ENCODE measurements around the gene CEP131. TPM values are rescaled to one million over a fixed set of nuclear protein-coding genes. Genes with fewer than 3 reads are reported as not detected.

CEP131 gene
- total RNA-seq, 2 donors from 2014 or later: 23.2 to 28.0 TPM

GRCh38 chr17:81190591-81190990 lies 32.2 kb downstream of the CEP131 start:
- Mint-ChIP-seq H3K4me1 (no peaks in the 10 kb centered on the region), H3K36me3 (ENCODE audit: low read depth) (no peaks in the 10 kb centered on the region), H3K27ac (no peak overlapping the region), H3K4me3 (no peak overlapping the region), H3K27me3 (ENCODE audit: insufficient read depth) (no peaks in the 10 kb centered on the region), H3K9me3 (no peaks in the 10 kb centered on the region)
- Histone ChIP-seq H3K27me3 (ENCODE audit: control insufficient read depth, insufficient read depth, low read length, poor library complexity, severe bottlenecking) (no peaks in the 10 kb centered on the region), H3K4me3 (ENCODE audit: low read length) (no peak overlapping the region), H3K4me1 (ENCODE audit: control insufficient read depth, insufficient read depth, low read length) (no peaks in the 10 kb centered on the region), H3K9ac (ENCODE audit: extremely low read depth, low read length, poor library complexity, severe bottlenecking) (no peak overlapping the region), H3K9me3 (ENCODE audit: control insufficient read depth, low read length) (no peaks in the 10 kb centered on the region), H3K36me3 (ENCODE audit: control insufficient read depth, insufficient read depth, low read length) (no peaks in the 10 kb centered on the region), H3K27ac (ENCODE audit: low read depth, low read length) (no peak overlapping the region)
- WGBS, 2 experiments (ENCODE audit: insufficient coverage in 1 of 2, insufficient read length in 1 of 2): 93 to 100% methylated on average over 6 to 28 of the region's 28 CpGs
- TF ChIP-seq, protein P1, sequence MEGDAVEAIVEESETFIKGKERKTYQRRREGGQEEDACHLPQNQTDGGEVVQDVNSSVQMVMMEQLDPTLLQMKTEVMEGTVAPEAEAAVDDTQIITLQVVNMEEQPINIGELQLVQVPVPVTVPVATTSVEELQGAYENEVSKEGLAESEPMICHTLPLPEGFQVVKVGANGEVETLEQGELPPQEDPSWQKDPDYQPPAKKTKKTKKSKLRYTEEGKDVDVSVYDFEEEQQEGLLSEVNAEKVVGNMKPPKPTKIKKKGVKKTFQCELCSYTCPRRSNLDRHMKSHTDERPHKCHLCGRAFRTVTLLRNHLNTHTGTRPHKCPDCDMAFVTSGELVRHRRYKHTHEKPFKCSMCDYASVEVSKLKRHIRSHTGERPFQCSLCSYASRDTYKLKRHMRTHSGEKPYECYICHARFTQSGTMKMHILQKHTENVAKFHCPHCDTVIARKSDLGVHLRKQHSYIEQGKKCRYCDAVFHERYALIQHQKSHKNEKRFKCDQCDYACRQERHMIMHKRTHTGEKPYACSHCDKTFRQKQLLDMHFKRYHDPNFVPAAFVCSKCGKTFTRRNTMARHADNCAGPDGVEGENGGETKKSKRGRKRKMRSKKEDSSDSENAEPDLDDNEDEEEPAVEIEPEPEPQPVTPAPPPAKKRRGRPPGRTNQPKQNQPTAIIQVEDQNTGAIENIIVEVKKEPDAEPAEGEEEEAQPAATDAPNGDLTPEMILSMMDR (conservative IDR thresholded peaks at IDR 0.05): no peak
- DNase-seq: no peak

DNA sequence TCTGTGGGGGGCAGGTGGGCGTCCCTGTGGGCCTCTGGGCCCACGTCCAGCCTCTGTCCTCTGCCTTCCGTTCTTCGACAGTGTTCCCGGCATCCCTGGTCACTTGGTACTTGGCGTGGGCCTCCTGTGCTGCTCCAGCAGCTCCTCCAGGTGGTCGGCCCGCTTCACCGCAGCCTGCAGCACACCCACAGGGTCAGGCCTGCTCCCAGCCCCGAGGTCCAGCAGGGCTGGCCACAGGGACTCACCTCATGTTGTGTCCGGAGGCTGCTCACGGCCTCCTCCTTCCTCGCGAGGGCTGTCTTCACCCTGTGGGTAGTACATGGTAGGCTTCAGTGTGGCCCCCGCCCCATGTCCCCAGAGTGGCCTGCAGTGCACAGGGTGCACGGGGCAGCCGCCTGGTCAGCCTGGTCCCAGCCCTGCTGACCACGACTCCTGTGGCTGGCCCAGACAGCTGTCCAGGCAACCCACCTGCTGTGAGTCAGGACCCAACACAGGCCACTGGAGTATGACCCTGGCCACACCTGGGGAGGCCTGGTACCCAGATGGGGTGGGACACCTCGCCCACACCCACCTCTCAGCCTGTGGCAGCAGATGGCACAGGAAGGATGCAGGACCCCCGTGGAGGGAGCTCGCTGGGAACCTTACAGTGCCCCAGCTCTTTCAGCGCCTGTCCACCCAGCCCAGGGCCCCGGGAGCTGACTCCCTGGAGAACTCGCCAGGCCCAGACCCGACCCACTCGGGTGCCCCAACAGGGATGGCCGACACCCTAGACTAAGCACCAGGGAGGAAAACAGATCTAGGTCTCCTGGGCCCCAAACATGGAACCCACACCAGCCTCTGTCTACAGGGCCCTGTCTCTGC lies 32.9 kb downstream of the CEP131 start:
- peak; percentile 78 for DNase-seq
- H3K36me3 Mint-ChIP-seq (ENCODE audit: low read depth): no peaks in the 10 kb centered on the region

DNA sequence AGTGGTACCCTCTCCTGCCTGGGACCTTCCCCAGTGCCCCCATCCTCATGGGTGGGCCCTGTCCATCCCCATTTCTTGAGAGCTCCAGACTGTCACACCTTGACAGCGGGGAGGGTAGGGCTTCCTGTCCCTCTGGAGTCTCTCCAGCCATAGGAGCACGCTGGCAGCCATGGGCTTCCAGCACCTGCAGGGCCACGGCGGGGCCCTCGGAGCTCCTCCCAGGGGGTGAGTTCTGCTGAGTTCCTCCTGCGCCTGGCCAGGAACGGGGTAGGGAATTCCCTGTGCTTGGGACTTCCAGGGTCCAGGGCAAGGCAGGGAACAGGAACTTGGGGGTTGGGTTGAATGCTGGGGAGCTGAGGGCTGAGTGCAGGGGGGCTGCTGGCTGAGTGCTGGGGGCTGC lies 33.7 kb downstream of the CEP131 start:
- TF ChIP-seq, protein P1 (conservative IDR thresholded peaks at IDR 0.05): no peak
- no peaks in the 10 kb centered on the region for H3K9me3 Mint-ChIP-seq
- Histone ChIP-seq H3K9me3 (ENCODE audit: control insufficient read depth, low read length) (no peaks in the 10 kb centered on the region), H3K4me3 (ENCODE audit: low read length) (no peak overlapping the region), H3K4me1 (ENCODE audit: control insufficient read depth, insufficient read depth, low read length) (no peaks in the 10 kb centered on the region), H3K36me3 (ENCODE audit: control insufficient read depth, insufficient read depth, low read length) (no peaks in the 10 kb centered on the region), H3K27ac (ENCODE audit: low read depth, low read length) (no peak overlapping the region), H3K27me3 (ENCODE audit: control insufficient read depth, insufficient read depth, low read length, poor library complexity, severe bottlenecking) (no peaks in the 10 kb centered on the region), H3K9ac (ENCODE audit: extremely low read depth, low read length, poor library complexity, severe bottlenecking) (no peak overlapping the region)
- no peaks in the 10 kb centered on the region for H3K4me1 Mint-ChIP-seq
- 80 to 93% methylated on average over 2 to 7 of the region's 7 CpGs for WGBS, 2 experiments (ENCODE audit: insufficient coverage in 1 of 2, insufficient read length in 1 of 2)
- no peak overlapping the region for H3K4me3 Mint-ChIP-seq
- DNase-seq: no peak
- H3K27me3 Mint-ChIP-seq (ENCODE audit: insufficient read depth): no peaks in the 10 kb centered on the region
- no peaks in the 10 kb centered on the region for H3K36me3 Mint-ChIP-seq (ENCODE audit: low read depth)
- no peak overlapping the region for H3K27ac Mint-ChIP-seq

More for the DNA sequence above, 32.9 kb downstream of the CEP131 start:
- H3K4me3 Mint-ChIP-seq: no peak overlapping the region
- no peaks in the 10 kb centered on the region for H3K36me3 ChIP-seq (ENCODE audit: control insufficient read depth, insufficient read depth, low read length)
- H3K27me3 Mint-ChIP-seq (ENCODE audit: insufficient read depth): no peaks in the 10 kb centered on the region
- no peaks in the 10 kb centered on the region for H3K27me3 ChIP-seq (ENCODE audit: control insufficient read depth, insufficient read depth, low read length, poor library complexity, severe bottlenecking)
- no peaks in the 10 kb centered on the region for H3K9me3 Mint-ChIP-seq
- TF ChIP-seq, protein P1 (conservative IDR thresholded peaks at IDR 0.05): peak; percentile 72
- no peaks in the 10 kb centered on the region for H3K4me1 Mint-ChIP-seq
- H3K27ac ChIP-seq (ENCODE audit: low read depth, low read length): no peak overlapping the region
- no peaks in the 10 kb centered on the region for H3K9me3 ChIP-seq (ENCODE audit: control insufficient read depth, low read length)
- H3K4me1 ChIP-seq (ENCODE audit: control insufficient read depth, insufficient read depth, low read length): no peaks in the 10 kb centered on the region
- no peak overlapping the region for H3K9ac ChIP-seq (ENCODE audit: extremely low read depth, low read length, poor library complexity, severe bottlenecking)
- no peak overlapping the region for H3K27ac Mint-ChIP-seq
- no peak overlapping the region for H3K4me3 ChIP-seq (ENCODE audit: low read length)
- 93 to 94% methylated on average over 18 to 27 of the region's 27 CpGs for WGBS, 2 experiments (ENCODE audit: insufficient coverage in 1 of 2, insufficient read length in 1 of 2)
